GM21619 (cell line): ENCODE measurements around the gene TMEM269.

ENCODE experiments used
- ATAC-seq: cut with Tn5 transposase; IDR thresholded peaks from one replicate; pipeline ENCODE4 v1.9.1; 2021; ENCODE audit not compliant: unreplicated experiment

Gene TMEM269

GRCh38 chr1:42846257-42847110 lies 61.7 kb downstream of the TMEM269 start, which contains the start of gene ZNF691:
TSS of gene ZNF691 (plus strand) at chr1:42846613. CDS start at chr1:42849659, 3,046 bp downstream.
- ATAC-seq = peak; percentile 90

GRCh38 chr1:42847111-42847595 lies 62.4 kb downstream of the TMEM269 start:
- no peak for ATAC-seq

- no peak for ATAC-seq
These were observed 63.1 kb downstream of the TMEM269 start for GRCh38 chr1:42847721-42848460.

DNA sequence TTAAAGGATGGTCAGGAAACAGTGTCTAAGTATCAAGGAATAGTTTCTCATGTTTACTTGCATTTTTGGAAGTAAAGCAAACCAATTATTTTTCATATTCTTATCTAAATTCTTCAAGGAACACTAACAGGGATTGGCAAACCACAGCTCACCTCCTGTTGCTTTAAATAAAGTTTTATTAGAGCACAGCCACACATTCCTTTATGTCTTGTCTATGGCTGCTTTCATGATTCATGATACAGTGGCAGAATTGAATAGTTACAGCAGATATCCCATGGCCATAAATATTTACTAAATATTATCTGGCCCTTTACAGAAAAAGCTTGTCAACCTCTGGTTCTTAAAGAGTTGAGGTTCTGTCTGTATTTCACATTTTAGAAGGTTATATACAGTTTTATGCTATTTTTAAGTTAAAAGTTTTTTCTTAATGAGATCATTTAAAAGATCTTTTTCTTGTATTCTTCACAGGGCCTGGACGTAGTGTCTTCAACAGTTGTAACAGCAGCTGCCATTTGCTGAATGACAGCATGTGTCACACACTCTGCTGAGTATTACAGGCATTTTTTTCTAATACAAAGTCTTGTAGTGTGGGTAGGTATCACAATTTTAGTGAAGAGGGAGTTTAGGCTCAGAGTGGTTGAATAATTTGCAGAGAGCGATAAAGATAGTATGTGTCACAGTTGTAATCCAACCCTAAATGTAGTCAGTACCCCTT lies 64.2 kb downstream of the TMEM269 start:
- ATAC-seq = no peak

DNA sequence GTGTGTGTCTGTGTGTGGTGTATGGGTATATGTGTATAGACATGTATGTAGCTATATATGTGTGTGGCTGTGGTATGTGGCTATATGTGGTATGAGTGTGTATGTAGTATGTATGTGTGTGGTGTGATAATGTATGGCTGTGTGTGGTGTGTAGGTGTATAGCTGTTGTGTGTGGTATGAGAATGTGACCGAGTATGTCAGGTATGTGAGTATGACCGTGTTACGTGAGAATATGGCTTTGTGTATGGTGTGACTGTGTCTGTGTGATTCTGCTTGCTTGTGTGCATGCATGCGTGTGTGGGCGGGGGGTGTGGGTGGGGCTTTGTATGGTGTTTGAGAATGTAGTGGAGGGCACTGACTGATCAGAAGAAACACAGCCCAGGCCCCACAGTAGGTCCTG lies 65.2 kb downstream of the TMEM269 start:
- ATAC-seq = no peak
